K562 (cell line): ENCODE results near the gene ZNF513. TPM values are rescaled to one million over a fixed set of nuclear protein-coding genes. Genes with fewer than 3 reads are reported as not detected.

Source experiments
- ADNP ChIP-seq: fragments of 200-800 bp; sonication (Bioruptor generic); IDR thresholded peaks from 2 replicates; pipeline ENCODE4 v1.6.1; 2016; ENCODE audit warnings: missing genetic modification characterization, missing compliant biosample characterization
- CBX1 ChIP-seq: sonication (generic); IDR thresholded peaks from 2 replicates; pipeline ENCODE4 v1.6.1; 2016; ENCODE audit warnings: antibody characterized with exemption, low read depth, mild to moderate bottlenecking
- CTBP1 ChIP-seq: fragments of 450-650 bp; IDR thresholded peaks from 2 replicates; pipeline ENCODE4 v1.6.1; 2016; ENCODE audit warnings: borderline replicate concordance
- ELF4 ChIP-seq: fragments of 450-650 bp; formaldehyde crosslinking; IDR thresholded peaks from 2 replicates; pipeline ENCODE4 v1.4.0; 2022; ENCODE audit warnings: missing genetic modification characterization
- FOSL1 ChIP-seq: fragments of 200-800 bp; sonication (Bioruptor generic); conservative IDR thresholded peaks from 2 replicates; pipeline ENCODE4 v1.6.1; 2016; ENCODE audit warnings: missing genetic modification characterization, missing compliant biosample characterization
- FOXJ2 ChIP-seq: fragments of 200-800 bp; sonication (Bioruptor generic); IDR thresholded peaks from 2 replicates; pipeline ENCODE4 v1.6.1; 2016; ENCODE audit warnings: missing genetic modification characterization, missing compliant biosample characterization
- FOXK2 ChIP-seq, 2 experiments: fragments of 450-650 bp; IDR thresholded peaks in 1 of 2; conservative IDR thresholded peaks in 1 of 2; 2 replicates each; pipeline ENCODE4 v1.6.1; 2016; ENCODE audit warnings: low read depth in 2 of 2, mild to moderate bottlenecking in 1 of 2
- HNRNPL ChIP-seq: fragments of 200-400 bp; formaldehyde crosslinking; IDR thresholded peaks from 2 replicates; pipeline ENCODE4 v1.6.1; 2017; ENCODE audit warnings: low read depth, mild to moderate bottlenecking, low read length
- HNRNPLL ChIP-seq: fragments of 200-400 bp; formaldehyde crosslinking; IDR thresholded peaks from 2 replicates; pipeline ENCODE4 v1.6.1; 2017; ENCODE audit warnings: low read length, low read depth, mild to moderate bottlenecking; ENCODE audit not compliant: poor library complexity, severe bottlenecking
- MXI1 ChIP-seq: IDR thresholded peaks from 2 replicates; pipeline ENCODE4 v1.6.1; 2011; ENCODE audit warnings: low read depth, mild to moderate bottlenecking, improper control_type of control experiment, low read length
- NUFIP1 ChIP-seq: fragments of 450-650 bp; IDR thresholded peaks from 2 replicates; pipeline ENCODE4 v1.6.1; 2018; ENCODE audit not compliant: partially characterized antibody
- TAL1 ChIP-seq: fragments of 450-650 bp; IDR thresholded peaks from 2 replicates; pipeline ENCODE4 v1.6.1; 2016; ENCODE audit warnings: mild to moderate bottlenecking
- ZNF23 ChIP-seq: fragments of 250-450 bp; sonication (Bioruptor Pico); IDR thresholded peaks from 2 replicates; pipeline ENCODE4 v1.4.0; 2020; ENCODE audit warnings: mild to moderate bottlenecking
- ZNF316 ChIP-seq: fragments of 450-650 bp; IDR thresholded peaks from 2 replicates; pipeline ENCODE4 v1.6.1; 2016
- ZNF354B ChIP-seq: fragments of 250-450 bp; sonication (Bioruptor Pico); IDR thresholded peaks from 2 replicates; pipeline ENCODE4 v1.4.0; 2020
- polyA plus RNA-seq, 8 experiments: library from polyadenylated mRNA; depleted of rRNA in 4 of 8; stranded (reverse) in 5 of 8; unstranded in 3 of 8; fragments of >200 nt; fragmentation: Nextera tagmentation in 2 of 8; fragmentation: Illumina TruSeq in 1 of 8; extraction: Ambion mirVana in 2 of 8; extraction: Trizol in 1 of 8; gene quantifications; 2 replicates each; pipeline versions ENCODE4 v1.2.1 to v1.2.3, GENCODE V29; 2011 to 2014; ENCODE audit warnings: inconsistent platforms in 1 of 8, missing spikeins in 1 of 8
- total RNA-seq, 7 experiments: library from RNA; depleted of rRNA in 6 of 7; stranded (reverse); fragments of >200 nt in 6 of 7; fragmentation: Illumina TruSeq in 2 of 7; extraction: Trizol in 2 of 7; gene quantifications; 2 replicates each; pipeline versions ENCODE4 v1.2.1 to v1.2.3, GENCODE V29; 2011 to 2021; ENCODE audit warnings: low replicate concordance in 1 of 7
- TF ChIP-seq, protein P1 (sequence below): fragments of 450-650 bp; IDR thresholded peaks from 2 replicates; pipeline ENCODE4 v1.7.0; 2016; ENCODE audit warnings: borderline replicate concordance
- TF ChIP-seq, protein P2 (sequence below): fragments of 250-450 bp; sonication (Bioruptor Pico); IDR thresholded peaks from 2 replicates; pipeline ENCODE4 v1.8.0; 2022; ENCODE audit warnings: moderate library complexity, mild to moderate bottlenecking, inconsistent platforms
- TF ChIP-seq, protein P3 (sequence below): sonication (generic); formaldehyde crosslinking; IDR thresholded peaks from 2 replicates; pipeline ENCODE4 v1.8.1; 2022; ENCODE audit warnings: missing genetic modification reagents
- TF ChIP-seq, protein P4 (sequence below): fragments of 200-400 bp; formaldehyde crosslinking; IDR thresholded peaks from 2 replicates; pipeline ENCODE4 v1.6.1; 2017; ENCODE audit warnings: mild to moderate bottlenecking, low read depth, low read length, moderate library complexity
- TF ChIP-seq, protein P5 (sequence below), 2 experiments: fragments of 450-650 bp in 1 of 2; sonication (generic) in 1 of 2; formaldehyde crosslinking in 1 of 2; IDR thresholded peaks in 1 of 2; conservative IDR thresholded peaks in 1 of 2; 2 replicates each; pipeline versions ENCODE4 v1.6.1 to v1.8.1; 2016 to 2023; ENCODE audit warnings: mild to moderate bottlenecking in 2 of 2, moderate library complexity in 2 of 2, inconsistent platforms in 1 of 2, missing genetic modification reagents in 1 of 2

The ZNF513 gene
- total and polyA plus RNA-seq, 9 of the 15 experiments (the other 6 are each of a cell fraction or from before 2014, with no cell fraction given): 0.04 to 13.6 (median 4.4) TPM

DNA sequence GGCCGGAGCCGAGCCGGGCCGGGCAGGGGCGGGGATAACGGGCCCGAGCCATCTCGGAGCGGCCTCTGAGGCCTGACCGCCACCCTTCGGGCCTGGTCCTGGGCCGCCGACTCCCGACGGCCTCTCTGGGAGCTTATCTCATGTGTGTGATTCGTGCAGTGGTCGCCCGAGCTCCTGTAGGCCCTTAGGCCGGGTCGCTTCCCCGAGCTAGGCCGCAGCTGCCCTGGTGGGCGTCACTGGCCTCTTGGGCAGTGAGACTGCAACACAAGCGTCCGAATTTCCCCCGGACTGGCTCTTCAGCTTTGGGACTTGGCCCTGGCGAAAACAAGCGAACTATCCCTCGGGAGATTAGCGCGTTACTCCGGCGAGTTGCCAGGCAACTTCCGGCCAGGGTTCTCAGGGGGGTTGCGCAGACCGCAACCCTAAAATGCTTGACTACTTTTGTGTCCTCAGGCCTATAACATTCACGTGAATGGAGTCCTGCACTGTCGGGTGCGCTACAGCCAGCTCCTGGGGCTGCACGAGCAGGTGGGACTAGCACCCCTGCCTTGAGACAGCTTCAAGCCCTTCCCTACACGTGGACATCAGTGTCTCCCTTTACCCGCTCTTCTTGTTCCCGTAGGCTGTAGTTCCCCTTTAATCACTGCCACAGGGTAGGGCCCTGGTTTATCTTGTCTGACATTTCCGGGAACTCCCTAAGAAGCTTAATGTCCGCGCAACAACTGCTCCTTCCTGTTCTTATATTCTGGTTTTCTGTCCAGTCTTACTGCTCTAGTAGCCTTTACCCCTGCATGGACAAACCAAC, 9.5 kb downstream of the ZNF513 start (continued):
- TF ChIP-seq, protein P1, sequence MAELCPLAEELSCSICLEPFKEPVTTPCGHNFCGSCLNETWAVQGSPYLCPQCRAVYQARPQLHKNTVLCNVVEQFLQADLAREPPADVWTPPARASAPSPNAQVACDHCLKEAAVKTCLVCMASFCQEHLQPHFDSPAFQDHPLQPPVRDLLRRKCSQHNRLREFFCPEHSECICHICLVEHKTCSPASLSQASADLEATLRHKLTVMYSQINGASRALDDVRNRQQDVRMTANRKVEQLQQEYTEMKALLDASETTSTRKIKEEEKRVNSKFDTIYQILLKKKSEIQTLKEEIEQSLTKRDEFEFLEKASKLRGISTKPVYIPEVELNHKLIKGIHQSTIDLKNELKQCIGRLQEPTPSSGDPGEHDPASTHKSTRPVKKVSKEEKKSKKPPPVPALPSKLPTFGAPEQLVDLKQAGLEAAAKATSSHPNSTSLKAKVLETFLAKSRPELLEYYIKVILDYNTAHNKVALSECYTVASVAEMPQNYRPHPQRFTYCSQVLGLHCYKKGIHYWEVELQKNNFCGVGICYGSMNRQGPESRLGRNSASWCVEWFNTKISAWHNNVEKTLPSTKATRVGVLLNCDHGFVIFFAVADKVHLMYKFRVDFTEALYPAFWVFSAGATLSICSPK: no peak
- TF ChIP-seq ZNF316 (no peak), TAL1 (no peak), MXI1 (no peak), HNRNPLL (no peak), ELF4 (no peak), FOSL1 (tag) (no peak), NUFIP1 (no peak), ZNF354B (CRISPR knock-in tag) (no peak), FOXJ2 (tag) (no peak), ADNP (tag) (no peak), ZNF23 (CRISPR knock-in tag) (no peak), HNRNPL (no peak), CTBP1 (no peak), FOXK2 (conservative IDR thresholded peaks at IDR 0.05 in 1 of 2, IDR thresholded peaks at IDR 0.05 in 1 of 2; ENCODE audit: low read depth in 2 of 2) (peak; percentile 51 to 59; a peak in 2 of 4 replicates), CBX1 (peak; percentile 9; the same call in 1 of the 2 replicates)
- TF ChIP-seq, protein P2, sequence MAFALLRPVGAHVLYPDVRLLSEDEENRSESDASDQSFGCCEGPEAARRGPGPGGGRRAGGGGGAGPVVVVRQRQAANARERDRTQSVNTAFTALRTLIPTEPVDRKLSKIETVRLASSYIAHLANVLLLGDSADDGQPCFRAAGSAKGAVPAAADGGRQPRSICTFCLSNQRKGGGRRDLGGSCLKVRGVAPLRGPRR (CRISPR knock-in tag): no peak
- TF ChIP-seq, protein P3, sequence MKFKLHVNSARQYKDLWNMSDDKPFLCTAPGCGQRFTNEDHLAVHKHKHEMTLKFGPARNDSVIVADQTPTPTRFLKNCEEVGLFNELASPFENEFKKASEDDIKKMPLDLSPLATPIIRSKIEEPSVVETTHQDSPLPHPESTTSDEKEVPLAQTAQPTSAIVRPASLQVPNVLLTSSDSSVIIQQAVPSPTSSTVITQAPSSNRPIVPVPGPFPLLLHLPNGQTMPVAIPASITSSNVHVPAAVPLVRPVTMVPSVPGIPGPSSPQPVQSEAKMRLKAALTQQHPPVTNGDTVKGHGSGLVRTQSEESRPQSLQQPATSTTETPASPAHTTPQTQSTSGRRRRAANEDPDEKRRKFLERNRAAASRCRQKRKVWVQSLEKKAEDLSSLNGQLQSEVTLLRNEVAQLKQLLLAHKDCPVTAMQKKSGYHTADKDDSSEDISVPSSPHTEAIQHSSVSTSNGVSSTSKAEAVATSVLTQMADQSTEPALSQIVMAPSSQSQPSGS (CRISPR knock-in tag): no peak
- TF ChIP-seq, protein P4, sequence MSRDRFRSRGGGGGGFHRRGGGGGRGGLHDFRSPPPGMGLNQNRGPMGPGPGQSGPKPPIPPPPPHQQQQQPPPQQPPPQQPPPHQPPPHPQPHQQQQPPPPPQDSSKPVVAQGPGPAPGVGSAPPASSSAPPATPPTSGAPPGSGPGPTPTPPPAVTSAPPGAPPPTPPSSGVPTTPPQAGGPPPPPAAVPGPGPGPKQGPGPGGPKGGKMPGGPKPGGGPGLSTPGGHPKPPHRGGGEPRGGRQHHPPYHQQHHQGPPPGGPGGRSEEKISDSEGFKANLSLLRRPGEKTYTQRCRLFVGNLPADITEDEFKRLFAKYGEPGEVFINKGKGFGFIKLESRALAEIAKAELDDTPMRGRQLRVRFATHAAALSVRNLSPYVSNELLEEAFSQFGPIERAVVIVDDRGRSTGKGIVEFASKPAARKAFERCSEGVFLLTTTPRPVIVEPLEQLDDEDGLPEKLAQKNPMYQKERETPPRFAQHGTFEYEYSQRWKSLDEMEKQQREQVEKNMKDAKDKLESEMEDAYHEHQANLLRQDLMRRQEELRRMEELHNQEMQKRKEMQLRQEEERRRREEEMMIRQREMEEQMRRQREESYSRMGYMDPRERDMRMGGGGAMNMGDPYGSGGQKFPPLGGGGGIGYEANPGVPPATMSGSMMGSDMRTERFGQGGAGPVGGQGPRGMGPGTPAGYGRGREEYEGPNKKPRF: no peak
- TF ChIP-seq, protein P5, sequence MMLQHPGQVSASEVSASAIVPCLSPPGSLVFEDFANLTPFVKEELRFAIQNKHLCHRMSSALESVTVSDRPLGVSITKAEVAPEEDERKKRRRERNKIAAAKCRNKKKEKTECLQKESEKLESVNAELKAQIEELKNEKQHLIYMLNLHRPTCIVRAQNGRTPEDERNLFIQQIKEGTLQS (IDR thresholded peaks at IDR 0.05): no peak
- TF ChIP-seq, protein P5 (CRISPR knock-in tag; conservative IDR thresholded peaks at IDR 0.05): no peak
